DMS114 treated with DMSO at 0.1 percent for 48 hours (cell line): ENCODE measurements around the gene ZNF230.
A peak's percentile ranks its signal among the peaks of the same experiment; 100 is the strongest.

Source experiments
- DNase-seq: peaks from one replicate; lab custom pipeline; 2025; ENCODE audit not compliant: unreplicated experiment; lab: John Stamatoyannopoulos, UW

ZNF230 gene

GRCh38 chr19:44002566-44003460 lies at the start of gene ZNF230:
TSS of gene ZNF230 (plus strand) at chr19:44002957. CDS start at chr19:44007079, 4,122 bp downstream.
- peak; percentile 89 for DNase-seq

DNA sequence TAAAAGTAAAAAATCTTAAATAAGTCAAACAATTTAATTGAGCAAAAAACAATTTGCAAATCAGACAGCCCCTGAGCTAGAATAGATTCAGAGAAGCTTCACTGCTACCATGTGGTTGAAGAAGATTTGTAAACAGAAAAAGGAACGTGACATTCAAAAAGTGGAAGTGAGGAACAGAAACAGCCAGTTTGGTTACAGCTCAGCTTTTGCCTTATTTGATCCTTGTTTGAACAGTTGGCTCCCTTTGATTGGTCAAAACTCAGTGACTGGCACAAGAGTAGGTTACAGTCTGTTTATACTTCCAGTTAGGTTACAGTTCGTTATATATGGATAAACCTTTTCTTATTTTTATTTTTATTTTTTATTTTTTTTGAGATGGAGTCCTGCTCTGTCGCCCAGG lies 45.9 kb upstream of the ZNF230 start:
- no peak for DNase-seq

GRCh38 chr19:43957891-43958290 lies 44.9 kb upstream of the ZNF230 start:
- no peak for DNase-seq

GRCh38 chr19:43960411-43960810 lies 42.3 kb upstream of the ZNF230 start:
- DNase-seq: no peak

- DNase-seq: no peak
Measured at GRCh38 chr19:43966079-43966694, 36.6 kb upstream of the ZNF230 start.

- no peak for DNase-seq
Measured at GRCh38 chr19:43976732-43977131, 26.0 kb upstream of the ZNF230 start.

- DNase-seq: no peak
Measured at GRCh38 chr19:43983544-43983911, 19.2 kb upstream of the ZNF230 start.

GRCh38 chr19:43983912-43984686 lies 18.7 kb upstream of the ZNF230 start, which contains the start of gene ZNF155:
TSS of gene ZNF155 (plus strand) at chr19:43984188. CDS start at chr19:43988544, 4,356 bp downstream.
- peak; percentile 89 for DNase-seq

GRCh38 chr19:43984687-43985000 lies 18.1 kb upstream of the ZNF230 start:
- no peak for DNase-seq

DNA sequence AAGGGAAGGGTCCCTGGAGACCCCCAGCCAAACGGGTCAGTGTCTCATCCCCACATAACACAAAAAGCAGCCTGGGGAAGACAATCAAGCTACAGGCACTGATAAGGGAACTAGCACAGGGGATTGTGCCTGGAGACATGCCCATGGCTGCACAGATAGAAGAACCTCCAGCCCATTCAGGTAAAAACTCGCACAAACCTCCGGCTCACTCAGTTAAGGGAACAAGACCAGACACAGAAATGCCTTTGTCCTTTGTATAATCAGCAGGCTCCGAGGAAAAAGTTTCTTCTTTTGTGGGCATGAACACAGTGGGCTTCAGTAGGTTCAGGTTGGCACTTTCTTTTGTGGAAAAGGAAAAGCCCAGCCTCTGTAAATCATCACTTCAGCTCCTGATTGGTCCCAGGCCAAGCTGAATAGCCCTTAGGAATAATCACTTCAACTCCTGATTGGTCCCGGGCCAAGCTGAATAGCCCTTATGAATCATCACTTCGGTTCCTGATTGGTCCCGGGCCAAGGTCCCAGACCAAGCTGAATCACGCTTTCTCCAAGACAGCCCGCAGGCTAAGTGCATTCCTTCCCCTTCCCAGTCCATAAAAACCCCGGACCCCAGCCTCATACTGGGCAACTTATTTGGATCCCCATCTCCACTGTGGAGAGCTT lies 5.0 kb upstream of the ZNF230 start:
- no peak for DNase-seq

DNA sequence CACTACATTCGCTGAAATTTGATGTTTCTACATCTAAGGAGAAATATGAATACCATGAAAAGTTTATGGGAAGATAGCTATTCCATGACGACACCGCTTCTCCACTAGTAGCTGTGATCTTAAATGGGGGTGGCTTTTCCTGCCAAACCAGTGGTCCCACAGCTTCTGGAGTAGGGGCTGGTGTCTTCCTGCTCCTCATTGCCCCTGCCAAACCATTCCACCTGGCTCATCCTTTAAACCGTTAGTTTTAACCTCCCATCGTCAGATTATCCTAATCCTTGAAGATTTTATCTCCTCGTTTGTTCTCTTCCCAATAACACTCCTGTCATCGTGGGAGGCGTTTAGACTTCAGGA lies 568 bp upstream of the ZNF230 start:
- DNase-seq: no peak

DNA sequence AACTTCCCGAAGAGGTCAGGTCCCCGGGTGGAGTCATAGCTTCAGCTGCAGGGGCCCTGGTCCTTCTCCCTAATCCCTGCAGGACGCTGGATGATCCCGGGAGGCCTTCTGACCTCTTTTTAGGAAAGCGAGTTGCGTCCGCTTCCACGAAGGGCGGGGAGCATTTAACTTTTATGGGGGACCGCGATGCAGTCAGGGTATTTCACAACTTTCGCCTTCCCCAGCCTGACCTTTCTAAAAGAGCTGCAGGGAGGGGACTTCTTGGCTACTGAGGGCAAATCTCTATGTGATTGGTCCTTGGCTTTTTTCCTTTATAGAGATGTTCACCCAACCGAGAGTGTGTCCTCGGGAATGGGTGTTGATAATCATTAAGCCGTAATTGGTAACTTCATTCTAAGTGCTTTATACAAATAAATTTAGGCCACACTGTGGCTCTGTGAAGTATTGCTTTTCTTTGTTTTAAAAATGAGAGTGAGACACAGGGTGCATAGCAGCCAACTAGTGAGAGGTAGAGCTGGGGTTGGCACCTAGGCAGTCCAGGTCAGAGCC lies 778 bp downstream of the ZNF230 start:
- peak; percentile 5 for DNase-seq

GRCh38 chr19:44005973-44006372 lies 3.2 kb downstream of the ZNF230 start:
- DNase-seq: no peak

GRCh38 chr19:44007473-44007872 lies 4.7 kb downstream of the ZNF230 start:
- no peak for DNase-seq

- DNase-seq: no peak
Measured at GRCh38 chr19:44010468-44010867, 7.7 kb downstream of the ZNF230 start.

DNA sequence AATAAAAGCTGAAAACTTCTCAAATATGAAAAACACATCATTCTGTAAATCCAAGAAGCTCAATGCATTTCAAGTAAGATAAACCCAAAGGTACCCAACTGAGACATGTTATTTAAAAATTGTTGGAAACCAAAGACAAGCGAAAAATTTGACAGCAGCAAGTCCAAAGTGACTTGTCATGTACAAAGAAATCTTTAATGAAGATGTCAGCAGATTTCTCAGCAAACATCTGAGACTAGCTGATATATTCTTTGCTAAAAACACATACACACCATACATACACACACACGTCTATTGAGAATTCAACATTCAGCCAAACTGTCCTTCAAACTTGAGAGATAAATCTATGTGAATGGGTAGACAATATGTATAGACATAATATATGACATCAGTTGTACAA lies 16.7 kb downstream of the ZNF230 start:
- no peak for DNase-seq

- no peak for DNase-seq
Measured at GRCh38 chr19:44021221-44021620, 18.5 kb downstream of the ZNF230 start.

- DNase-seq: no peak
Measured at GRCh38 chr19:44024900-44025216, 22.1 kb downstream of the ZNF230 start.

DNA sequence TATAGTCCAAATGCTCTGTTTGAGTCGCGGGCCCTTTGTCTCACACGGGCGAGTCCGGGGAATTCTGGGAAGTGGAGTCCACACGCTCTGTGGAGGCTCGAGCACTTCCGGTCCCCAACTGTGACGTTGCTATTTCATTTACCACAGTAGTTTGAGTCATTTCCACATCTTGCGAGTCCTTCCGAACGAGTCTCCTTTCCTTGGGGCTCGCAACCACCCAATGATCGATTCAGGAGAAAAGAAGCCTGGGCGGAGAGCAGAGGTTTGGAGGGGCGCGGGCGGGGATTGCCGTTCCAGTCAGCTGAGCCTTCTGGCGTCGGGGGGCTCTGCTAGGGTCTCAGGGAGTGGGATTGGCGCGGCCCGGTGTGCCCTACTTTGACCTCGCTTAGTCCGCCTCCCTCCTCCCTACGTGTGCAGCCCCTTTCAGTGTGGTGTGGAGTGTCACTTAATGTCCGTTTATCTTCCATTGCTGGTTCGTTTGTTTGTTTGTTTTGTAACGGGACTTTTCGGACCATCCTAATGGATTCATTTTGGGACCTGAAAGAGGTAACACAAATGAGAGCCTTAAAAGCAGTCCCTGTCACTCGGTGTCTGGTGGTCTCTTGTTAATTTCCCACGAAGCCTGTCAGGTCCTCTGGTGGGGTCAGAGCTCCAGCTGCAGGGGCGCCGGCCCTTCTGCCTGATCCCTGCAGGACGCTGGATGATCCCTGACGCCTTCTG lies 22.6 kb downstream of the ZNF230 start, which contains the start of gene ZNF222:
Gene ZNF222 (plus strand): TSS at position 163 of the 720 bp plus-strand sequence. CDS start 58 bp downstream, at position 221.
- peak; percentile 76 for DNase-seq

- DNase-seq: no peak
Measured at GRCh38 chr19:44026622-44027021, 23.9 kb downstream of the ZNF230 start.
